Activated CD4-positive, CD25-positive, alpha-beta regulatory T cell treated with anti-CD3 and anti-CD28 coated beads, Interleukin-2, amount 50 U/mL, for 24 hours (primary cell): ENCODE data around the gene KRTAP4-6.
"Not testable (repeated sequence)": the region's sequence is repeated elsewhere in the genome, so short reads cannot be mapped to it uniquely, and the experiment has no call there.

Source experiments
- ATAC-seq, 2 donors: fragments of 150-1000 bp; cut with Tn5 transposase; one replicate each; pipeline ENCODE4 v1.10.0; 2021; ENCODE audit warnings: mild to moderate bottlenecking in 1 of 2, moderate library complexity in 1 of 2

KRTAP4-6 gene

GRCh38 chr17:41104386-41105038 lies 35.8 kb downstream of the KRTAP4-6 start:
- ATAC-seq: not testable (repeated sequence)

DNA sequence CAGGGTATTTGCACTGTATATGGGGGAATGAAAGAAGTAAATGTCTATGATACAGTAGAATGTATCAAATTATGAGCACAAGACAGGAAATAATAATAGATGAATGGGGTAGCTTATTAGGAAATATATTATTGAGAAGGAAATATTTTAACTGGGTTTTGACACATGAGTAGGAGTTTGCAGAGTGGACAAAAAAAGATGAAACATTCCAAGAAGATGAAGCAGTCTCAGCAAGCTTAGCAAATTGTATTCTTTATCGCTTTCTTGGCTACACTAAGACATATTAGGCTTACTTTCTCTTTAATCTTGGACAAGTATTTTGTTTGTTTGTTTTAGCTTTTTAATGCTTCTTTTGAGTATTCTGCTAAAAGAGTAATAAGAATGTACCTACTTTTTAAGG lies 36.4 kb downstream of the KRTAP4-6 start:
- no peak for ATAC-seq

- no peak for ATAC-seq
Observed at GRCh38 chr17:41101586-41102259, 38.6 kb downstream of the KRTAP4-6 start, which contains the start of gene KRTAP4-16. Gene KRTAP4-16, minus strand, starts transcription at chr17:41102209. Its CDS starts 0 bp downstream, at chr17:41102209.

- not testable (repeated sequence) for ATAC-seq
Observed at GRCh38 chr17:41099682-41100480, 40.5 kb downstream of the KRTAP4-6 start.

DNA sequence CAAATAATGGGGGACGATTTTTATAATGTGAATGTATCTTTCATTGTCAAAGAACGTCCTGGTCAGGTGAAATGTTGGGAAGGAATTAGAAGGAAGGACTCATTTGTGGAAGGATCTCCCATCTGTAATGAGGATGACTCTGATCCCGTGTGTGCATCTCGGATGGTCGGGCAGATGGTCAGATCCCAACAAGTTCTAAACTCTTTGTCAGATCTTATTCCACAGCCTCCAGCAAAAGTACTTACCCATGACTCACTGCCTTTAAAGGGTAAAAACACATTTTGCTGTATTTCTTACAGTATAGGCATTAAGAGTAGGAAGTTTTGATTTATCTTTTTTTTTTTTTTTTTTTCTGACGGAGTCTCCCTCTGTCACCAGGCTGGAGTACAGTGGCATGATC lies 41.9 kb downstream of the KRTAP4-6 start:
- no peak for ATAC-seq

- ATAC-seq: no peak
Observed at GRCh38 chr17:41098042-41098441, 42.3 kb downstream of the KRTAP4-6 start, which contains the start of gene KRTAP4-8. Gene KRTAP4-8, minus strand, starts transcription at chr17:41098142. Its CDS starts 58 bp downstream, at chr17:41098084.

- ATAC-seq: no peak
Observed at GRCh38 chr17:41096055-41096454, 44.3 kb downstream of the KRTAP4-6 start.
